ENCODE measurements around the gene ADAMTS15. TPM values are rescaled to one million over a fixed set of nuclear protein-coding genes. Genes with fewer than 3 reads are reported as not detected.

Gene ADAMTS15
- total RNA-seq, 4 donors from 2014 or later: 18.4 to 34.1 (median 24.9) TPM

GRCh38 chr11:130456286-130456685 is 7.8 kb downstream of the ADAMTS15 start:
- TF ChIP-seq CTCF (IDR thresholded peaks at IDR 0.05): no peak
- no peak for TF ChIP-seq EP300 (IDR thresholded peaks at IDR 0.05)
- no peak for TF ChIP-seq POLR2A (IDR thresholded peaks at IDR 0.05)
- H3K4me1 ChIP-seq: peaks cover 0 to 68% (median 9%) of the 10 kb centered on the region in 4 donors
- peaks cover 0 to under 1% (median 0%) of the 10 kb centered on the region in 3 donors for H3K36me3 ChIP-seq
- H3K27me3 ChIP-seq: no peaks in the 10 kb centered on the region
- no peak overlapping the region for H3K27ac ChIP-seq
- no peak for DNase-seq (ENCODE audit: low spot score in 2 of 2)
- 76 to 88% methylated on average over 3 of the region's 3 CpGs for WGBS, 2 donors
- no peaks in the 10 kb centered on the region for H3K9me3 ChIP-seq
- no peak overlapping the region for H3K4me3 ChIP-seq

GRCh38 chr11:130457623-130458409 is 9.4 kb downstream of the ADAMTS15 start:
- H3K27me3 ChIP-seq: no peaks in the 10 kb centered on the region
- 44 to 48% methylated on average over 20 of the region's 20 CpGs for WGBS, 2 donors
- peaks cover 0 to 16% (median 0%) of the 10 kb centered on the region in 3 donors for H3K36me3 ChIP-seq
- peaks cover 0 to 55% (median 5%) of the 10 kb centered on the region in 4 donors for H3K4me1 ChIP-seq
- TF ChIP-seq CTCF (IDR thresholded peaks at IDR 0.05) (no peak), EP300 (IDR thresholded peaks at IDR 0.05) (no peak), POLR2A (IDR thresholded peaks at IDR 0.05) (no peak)
- H3K27ac ChIP-seq: peak overlapping the region in 2 of 4 donors; percentile 12 to 66
- H3K9me3 ChIP-seq: no peaks in the 10 kb centered on the region
- H3K4me3 ChIP-seq: no peak overlapping the region
- DNase-seq (ENCODE audit: low spot score in 2 of 2): no peak

GRCh38 chr11:130458410-130458729 is 9.9 kb downstream of the ADAMTS15 start:
- 62 to 66% methylated on average over 4 of the region's 4 CpGs for WGBS, 2 donors
- TF ChIP-seq CTCF (IDR thresholded peaks at IDR 0.05) (no peak), POLR2A (IDR thresholded peaks at IDR 0.05) (no peak), EP300 (IDR thresholded peaks at IDR 0.05) (no peak)
- no peak for DNase-seq (ENCODE audit: low spot score in 2 of 2)
- H3K36me3 ChIP-seq: peaks cover 0 to 22% (median 0%) of the 10 kb centered on the region in 3 donors
- H3K4me3 ChIP-seq: no peak overlapping the region
- H3K9me3 ChIP-seq: no peaks in the 10 kb centered on the region
- H3K27ac ChIP-seq: peak overlapping the region in 2 of 4 donors; percentile 12 to 66
- H3K4me1 ChIP-seq: peaks cover 0 to 50% (median 5%) of the 10 kb centered on the region in 4 donors
- no peaks in the 10 kb centered on the region for H3K27me3 ChIP-seq

- Histone ChIP-seq H3K36me3 (peaks cover 0 to 33% (median 0%) of the 10 kb centered on the region in 3 donors), H3K27ac (no peak overlapping the region), H3K4me1 (peaks cover 0 to 39% (median 5%) of the 10 kb centered on the region in 4 donors), H3K9me3 (no peaks in the 10 kb centered on the region), H3K27me3 (no peaks in the 10 kb centered on the region), H3K4me3 (no peak overlapping the region)
- DNase-seq (ENCODE audit: low spot score in 2 of 2): no peak
- WGBS, 2 donors: 90 to 92% methylated on average over 7 of the region's 7 CpGs
- TF ChIP-seq EP300 (IDR thresholded peaks at IDR 0.05) (no peak), POLR2A (IDR thresholded peaks at IDR 0.05) (no peak), CTCF (IDR thresholded peaks at IDR 0.05) (no peak)
These were observed 11.1 kb downstream of the ADAMTS15 start for GRCh38 chr11:130459521-130459920.

- Histone ChIP-seq H3K27me3 (no peaks in the 10 kb centered on the region), H3K36me3 (peaks cover 0 to 56% (median 0%) of the 10 kb centered on the region in 3 donors), H3K4me3 (no peak overlapping the region), H3K27ac (no peak overlapping the region), H3K4me1 (peaks cover 0 to 14% (median 3%) of the 10 kb centered on the region in 4 donors), H3K9me3 (no peaks in the 10 kb centered on the region)
- no peak for DNase-seq (ENCODE audit: low spot score in 2 of 2)
- no peak for TF ChIP-seq EP300 (IDR thresholded peaks at IDR 0.05)
- 90 to 92% methylated on average over 27 to 31 of the region's 31 CpGs for WGBS, 2 donors
These were observed 13.8 kb downstream of the ADAMTS15 start for GRCh38 chr11:130462101-130462885.

All from tibial nerve (tissue), 4 donors.